Skeletal muscle tissue (tissue), 4 donors: ENCODE measurements around the gene MDFI. TPM values are rescaled to one million over a fixed set of nuclear protein-coding genes. Genes with fewer than 3 reads are reported as not detected.

Source experiments
- H3K27ac ChIP-seq: one replicate; pipeline ENCODE4 v1.7.0; 2013; ENCODE audit warnings: mild to moderate bottlenecking, low read depth, low read length, inconsistent platforms
- H3K27me3 ChIP-seq, 3 donors: one replicate each; pipeline ENCODE4 v1.7.0; 2013; ENCODE audit warnings: low read length in 3 of 3; ENCODE audit not compliant: control insufficient read depth in 3 of 3, insufficient read depth in 3 of 3
- H3K36me3 ChIP-seq, 3 donors: one replicate each; pipeline ENCODE4 v1.7.0; 2013; ENCODE audit warnings: low read length in 3 of 3; ENCODE audit not compliant: control insufficient read depth in 3 of 3, insufficient read depth in 3 of 3
- H3K4me1 ChIP-seq, 3 donors: one replicate each; pipeline ENCODE4 v1.7.0; 2013; ENCODE audit warnings: low read length in 3 of 3, mild to moderate bottlenecking in 3 of 3; ENCODE audit not compliant: control insufficient read depth in 3 of 3, insufficient read depth in 3 of 3
- H3K4me3 ChIP-seq, 3 donors: one replicate each; pipeline ENCODE4 v1.7.0; 2013; ENCODE audit warnings: low read length in 3 of 3
- H3K9ac ChIP-seq, 3 donors: one replicate each; pipeline ENCODE4 v1.7.0; 2013; ENCODE audit warnings: low read length in 3 of 3, mild to moderate bottlenecking in 3 of 3, moderate library complexity in 2 of 3, low read depth in 1 of 3
- H3K9me3 ChIP-seq, 3 donors: one replicate each; pipeline ENCODE4 v1.7.0; 2013; ENCODE audit warnings: low read length in 3 of 3; ENCODE audit not compliant: control insufficient read depth in 3 of 3
- total RNA-seq: library from RNA; depleted of rRNA; stranded (reverse); fragments of >200 nt; gene quantifications from one replicate; pipeline ENCODE4 v1.2.3, GENCODE V29; 2014
- donor health status: Osteomylitis.

The MDFI gene
- total RNA-seq, 1 donor from 2014 or later, result 37.1 TPM

- Histone ChIP-seq H3K9me3 (no peaks in the 10 kb centered on the region), H3K36me3 (no peaks in the 10 kb centered on the region), H3K4me1 (no peaks in the 10 kb centered on the region)
Observed at GRCh38 chr6:41647061-41647511, 8.8 kb downstream of the MDFI start.

GRCh38 chr6:41648070-41648585 is 9.9 kb downstream of the MDFI start:
- H3K9me3 ChIP-seq, result no peaks in the 10 kb centered on the region
- peaks cover 10 to 32% (median 12%) of the 10 kb centered on the region in 3 donors for H3K27me3 ChIP-seq
- no peak overlapping the region for H3K27ac ChIP-seq
- no peaks in the 10 kb centered on the region for H3K4me1 ChIP-seq
- no peaks in the 10 kb centered on the region for H3K36me3 ChIP-seq
- no peak overlapping the region for H3K9ac ChIP-seq
- no peak overlapping the region for H3K4me3 ChIP-seq

More at GRCh38 chr6:41647061-41647511, 8.8 kb downstream of the MDFI start:
- H3K27me3 ChIP-seq, result peaks cover 10 to 32% (median 12%) of the 10 kb centered on the region in 3 donors
- no peak overlapping the region for H3K27ac ChIP-seq
- H3K9ac ChIP-seq, result no peak overlapping the region
- no peak overlapping the region for H3K4me3 ChIP-seq

GRCh38 chr6:41648921-41649320 is 10.7 kb downstream of the MDFI start:
- H3K27me3 ChIP-seq, result peaks cover 10 to 32% (median 12%) of the 10 kb centered on the region in 3 donors
- no peaks in the 10 kb centered on the region for H3K36me3 ChIP-seq
- no peaks in the 10 kb centered on the region for H3K4me1 ChIP-seq
- no peak overlapping the region for H3K4me3 ChIP-seq
- H3K9me3 ChIP-seq, result no peaks in the 10 kb centered on the region
- no peak overlapping the region for H3K27ac ChIP-seq
- H3K9ac ChIP-seq, result no peak overlapping the region

DNA sequence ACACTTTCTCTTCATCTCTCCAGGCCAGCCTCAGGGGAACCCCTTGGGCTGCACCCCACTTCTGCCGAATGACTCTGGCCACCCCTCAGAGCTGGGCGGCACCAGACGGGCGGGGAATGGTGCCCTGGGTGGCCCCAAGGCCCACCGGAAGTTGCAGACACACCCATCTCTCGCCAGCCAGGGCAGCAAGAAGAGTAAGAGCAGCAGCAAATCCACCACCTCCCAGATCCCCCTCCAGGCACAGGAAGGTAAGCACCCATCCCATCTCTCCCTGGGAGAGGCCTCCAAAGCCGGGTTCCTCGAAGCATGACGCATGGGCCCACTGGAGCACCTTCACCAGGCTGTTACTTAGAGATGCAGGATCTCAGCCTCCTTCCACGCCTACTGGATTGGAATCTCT is 11.3 kb downstream of the MDFI start:
- H3K9me3 ChIP-seq, result no peaks in the 10 kb centered on the region
- no peaks in the 10 kb centered on the region for H3K4me1 ChIP-seq
- H3K4me3 ChIP-seq, result no peak overlapping the region
- no peak overlapping the region for H3K27ac ChIP-seq
- no peak overlapping the region for H3K9ac ChIP-seq
- no peaks in the 10 kb centered on the region for H3K36me3 ChIP-seq
- H3K27me3 ChIP-seq, result peaks cover 10 to 32% (median 12%) of the 10 kb centered on the region in 3 donors

- no peaks in the 10 kb centered on the region for H3K4me1 ChIP-seq
- H3K27ac ChIP-seq, result no peak overlapping the region
- no peak overlapping the region for H3K4me3 ChIP-seq
- peaks cover 10 to 32% (median 12%) of the 10 kb centered on the region in 3 donors for H3K27me3 ChIP-seq
- H3K9me3 ChIP-seq, result no peaks in the 10 kb centered on the region
- no peak overlapping the region for H3K9ac ChIP-seq
- no peaks in the 10 kb centered on the region for H3K36me3 ChIP-seq
Observed at GRCh38 chr6:41650120-41650519, 11.9 kb downstream of the MDFI start.

- Histone ChIP-seq H3K4me1 (peaks cover 0 to 6% (median 0%) of the 10 kb centered on the region in 3 donors), H3K27me3 (peaks cover 7 to 28% (median 10%) of the 10 kb centered on the region in 3 donors), H3K36me3 (no peaks in the 10 kb centered on the region), H3K9ac (no peak overlapping the region), H3K4me3 (no peak overlapping the region), H3K27ac (no peak overlapping the region), H3K9me3 (no peaks in the 10 kb centered on the region)
Observed at GRCh38 chr6:41651246-41651961, 13.1 kb downstream of the MDFI start.

GRCh38 chr6:41651962-41652657 is 13.8 kb downstream of the MDFI start:
- Histone ChIP-seq H3K4me3 (no peak overlapping the region), H3K4me1 (peaks cover 0 to 6% (median 0%) of the 10 kb centered on the region in 3 donors), H3K9ac (no peak overlapping the region), H3K27me3 (peaks cover 2 to 23% (median 10%) of the 10 kb centered on the region in 3 donors), H3K9me3 (no peaks in the 10 kb centered on the region), H3K27ac (no peak overlapping the region), H3K36me3 (no peaks in the 10 kb centered on the region)

GRCh38 chr6:41652866-41653652 is 14.8 kb downstream of the MDFI start:
- Histone ChIP-seq H3K9ac (no peak overlapping the region), H3K27me3 (peaks cover 0 to 18% (median 9%) of the 10 kb centered on the region in 3 donors), H3K9me3 (no peaks in the 10 kb centered on the region), H3K27ac (no peak overlapping the region), H3K4me3 (no peak overlapping the region), H3K36me3 (no peaks in the 10 kb centered on the region), H3K4me1 (peaks cover 0 to 6% (median 0%) of the 10 kb centered on the region in 3 donors)

DNA sequence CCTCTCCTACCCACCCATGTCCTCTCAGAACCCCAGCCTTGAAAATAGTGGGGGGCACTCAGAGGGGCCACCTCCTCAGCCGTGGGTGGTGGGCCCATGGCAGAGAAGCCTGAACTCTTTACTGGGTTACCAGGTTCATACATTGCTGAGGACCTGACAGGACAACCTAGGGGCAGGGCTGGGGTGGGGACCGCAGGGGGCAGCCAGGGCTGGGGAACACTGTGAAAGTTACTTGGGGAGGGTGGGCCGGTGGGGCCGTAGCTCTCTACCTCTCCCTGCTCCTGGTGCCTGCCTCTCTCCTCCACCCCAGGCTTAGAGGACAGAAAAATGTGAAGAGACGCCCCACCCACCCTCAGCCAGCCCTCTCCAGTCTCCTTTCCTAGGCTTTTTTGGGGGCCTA is 15.4 kb downstream of the MDFI start:
- Histone ChIP-seq H3K27me3 (peaks cover 2 to 12% (median 3%) of the 10 kb centered on the region in 3 donors), H3K4me1 (peaks cover 0 to 6% (median 0%) of the 10 kb centered on the region in 3 donors), H3K4me3 (no peak overlapping the region), H3K9me3 (no peaks in the 10 kb centered on the region), H3K36me3 (no peaks in the 10 kb centered on the region), H3K9ac (no peak overlapping the region), H3K27ac (no peak overlapping the region)
